ENCODE data around the gene KCNIP2.
A peak's percentile ranks its signal among the peaks of the same experiment; 100 is the strongest.

The KCNIP2 gene

DNA sequence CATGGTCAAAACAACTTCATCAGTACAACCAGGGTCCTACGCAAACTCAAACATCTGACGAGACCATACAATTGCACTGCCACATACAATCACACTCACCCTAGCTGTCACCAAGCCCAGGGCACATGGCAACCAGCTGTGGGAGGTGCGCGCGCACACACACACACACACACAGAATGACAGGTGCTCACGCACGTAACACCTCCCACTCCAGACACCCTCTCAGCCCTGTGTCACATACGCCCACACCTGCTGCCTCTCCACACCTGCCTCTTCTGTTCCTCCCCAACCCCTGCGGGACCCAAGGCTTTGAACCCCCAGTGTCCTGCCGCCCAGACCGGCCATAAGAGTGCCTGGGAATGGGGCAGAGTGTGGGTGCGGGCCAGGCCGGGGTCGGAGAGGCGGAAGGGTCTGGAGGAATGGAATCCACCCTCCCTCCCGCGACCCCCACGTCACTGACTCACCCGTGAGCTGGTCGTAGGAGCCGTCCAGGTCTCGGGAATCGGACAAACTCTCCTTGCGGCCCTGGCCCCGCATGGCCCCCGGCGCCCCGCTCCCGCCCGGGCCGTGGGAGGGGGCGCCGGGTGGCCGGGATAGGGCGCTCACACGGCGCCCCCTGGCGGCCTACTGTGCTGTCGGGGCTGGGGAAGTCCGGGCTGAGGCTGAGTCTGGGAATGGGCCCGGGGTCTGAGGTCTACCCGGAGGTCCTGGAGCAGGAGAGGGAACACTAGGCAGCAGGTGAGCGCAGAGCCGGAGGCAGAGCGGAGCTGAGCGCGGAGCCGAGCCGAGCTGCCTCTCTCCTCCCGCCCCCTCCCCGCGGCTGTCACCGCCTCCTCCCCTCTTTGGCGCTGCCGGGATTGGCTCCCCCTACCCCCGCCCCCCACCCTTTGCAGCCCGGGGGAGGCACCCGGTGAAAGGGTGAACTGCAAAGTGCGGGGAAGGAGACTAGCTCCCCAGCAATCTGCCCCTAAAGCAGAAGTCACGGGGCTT, at the start of gene KCNIP2:
Gene KCNIP2, minus strand, starts transcription at position 769 of the 990 bp plus-strand sequence. Its CDS starts 232 bp downstream, at position 537.
- FAIRE-seq = no peak

DNA sequence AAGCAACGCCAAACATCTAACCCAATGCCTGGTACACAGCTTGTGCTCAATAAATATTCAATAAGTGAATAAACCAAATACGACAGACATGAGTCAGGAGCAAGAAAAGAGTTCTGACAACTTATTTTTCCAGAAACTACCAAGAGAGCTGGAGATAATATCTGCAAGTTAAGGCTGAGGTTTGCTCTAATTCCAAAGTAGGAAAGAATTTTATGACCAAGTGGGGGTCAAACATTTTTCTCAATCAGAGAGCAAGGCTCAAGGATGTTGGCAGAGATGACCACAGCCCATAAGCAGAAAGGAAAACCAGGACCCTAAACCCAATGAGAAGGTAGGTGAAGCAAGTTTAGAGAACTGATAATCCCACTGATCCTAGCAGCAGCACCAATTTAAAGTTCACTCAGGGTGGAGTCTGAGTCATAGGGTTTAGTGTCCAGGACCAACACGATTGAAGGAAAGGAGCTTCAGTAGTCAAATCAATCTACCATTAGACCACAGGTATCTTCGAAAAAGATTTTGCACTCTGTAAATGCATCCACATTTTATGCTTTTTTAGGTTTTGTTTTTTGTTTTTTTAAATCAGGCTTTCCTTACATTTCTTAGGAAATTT, 49.3 kb upstream of the KCNIP2 start:
- peak; percentile 53 for FAIRE-seq

DNA sequence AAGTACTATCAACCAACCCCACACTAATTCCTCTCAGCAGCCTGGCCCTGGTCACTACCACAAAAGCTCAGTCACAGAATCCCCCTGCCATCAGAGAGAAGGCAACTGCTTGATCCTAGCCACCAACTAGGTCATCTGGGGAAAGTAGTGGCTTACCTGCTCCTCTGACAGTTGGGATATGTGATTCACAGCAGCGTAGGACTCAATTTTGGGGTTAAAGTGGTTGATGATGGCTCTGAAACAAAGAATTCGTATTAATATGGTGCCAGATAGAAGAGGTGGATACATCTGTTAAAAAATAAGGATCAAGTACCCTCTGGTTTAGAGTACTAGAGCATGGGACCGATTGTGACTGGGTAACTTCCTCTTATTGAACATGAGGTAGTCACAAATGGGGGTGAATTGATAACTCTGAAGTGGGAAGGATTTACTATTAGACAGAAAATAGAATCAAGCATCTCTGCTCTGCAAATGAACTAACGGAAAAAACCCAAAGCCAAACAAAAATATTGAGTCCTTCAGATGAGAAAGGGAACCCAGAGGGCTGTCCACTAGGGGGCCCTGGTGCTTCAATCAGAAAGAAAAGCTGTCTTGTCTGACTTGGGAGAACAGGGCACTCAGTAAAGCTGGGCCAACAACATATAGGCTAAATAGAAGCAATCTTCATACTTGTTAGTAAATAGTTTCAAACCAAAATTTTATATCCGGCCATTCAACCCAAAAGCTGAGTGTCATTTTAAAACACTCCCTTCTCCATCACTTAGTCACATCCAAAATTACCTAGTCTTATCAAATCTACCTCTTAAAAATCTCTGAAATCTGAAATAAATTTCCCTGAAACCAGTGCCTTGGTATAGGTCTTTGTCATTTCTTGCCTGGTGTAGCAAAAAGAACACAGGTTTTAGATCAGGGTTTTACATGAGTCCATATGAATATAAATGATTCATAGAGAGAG, 45.9 kb upstream of the KCNIP2 start:
- FAIRE-seq = peak; percentile 96

DNA sequence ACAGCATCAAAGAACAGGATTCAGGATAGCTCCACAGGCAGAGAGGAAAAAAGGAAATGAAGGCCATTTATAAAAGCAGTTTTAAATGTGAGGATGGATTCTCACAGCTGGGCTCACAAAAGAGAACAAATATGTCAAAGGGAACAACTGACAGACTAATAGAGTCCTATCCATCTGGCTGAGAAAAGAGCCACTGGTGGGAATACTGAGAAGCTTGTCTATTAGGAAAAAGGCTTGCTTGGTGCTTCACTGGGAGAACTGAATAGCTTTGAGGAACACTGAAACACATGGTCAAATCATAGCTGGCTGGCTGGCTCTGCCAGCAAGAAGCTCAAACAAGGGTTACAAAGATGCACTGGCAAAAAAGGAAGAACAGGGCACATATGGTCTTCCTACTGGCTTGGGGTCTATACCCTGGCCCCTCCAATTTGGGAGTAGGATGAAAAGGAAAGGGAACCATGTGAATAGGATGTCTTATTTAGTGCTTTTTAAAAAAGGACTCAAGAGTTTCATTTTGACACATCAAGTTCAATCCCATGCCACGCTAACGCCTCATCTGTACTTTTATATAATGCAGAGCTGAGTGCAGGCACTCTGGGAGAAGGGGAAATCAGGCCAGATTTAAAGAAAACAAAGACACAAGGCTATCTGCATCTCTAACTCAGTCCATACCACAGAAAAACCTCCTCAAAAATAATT, 44.8 kb upstream of the KCNIP2 start:
- FAIRE-seq = no peak

DNA sequence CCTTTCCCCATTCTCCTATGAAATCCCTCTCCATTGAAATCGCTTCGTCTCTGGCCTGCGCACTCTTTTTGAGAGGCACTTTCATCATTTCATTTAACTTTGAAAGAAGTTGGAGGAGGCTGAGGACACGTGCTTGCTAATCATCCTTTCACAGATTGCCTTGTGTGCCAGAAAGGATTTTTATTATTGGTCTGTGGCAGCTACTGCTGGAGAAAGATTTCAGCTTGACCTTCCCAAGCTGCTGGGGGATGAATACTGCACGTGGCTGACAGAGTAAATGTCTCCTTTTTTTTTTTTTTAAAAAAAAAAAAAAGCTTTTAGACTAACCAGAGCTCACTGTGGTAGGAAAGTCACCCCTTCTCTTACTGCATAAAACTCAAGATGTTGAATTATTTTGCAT, 44.2 kb upstream of the KCNIP2 start:
- no peak for FAIRE-seq

DNA sequence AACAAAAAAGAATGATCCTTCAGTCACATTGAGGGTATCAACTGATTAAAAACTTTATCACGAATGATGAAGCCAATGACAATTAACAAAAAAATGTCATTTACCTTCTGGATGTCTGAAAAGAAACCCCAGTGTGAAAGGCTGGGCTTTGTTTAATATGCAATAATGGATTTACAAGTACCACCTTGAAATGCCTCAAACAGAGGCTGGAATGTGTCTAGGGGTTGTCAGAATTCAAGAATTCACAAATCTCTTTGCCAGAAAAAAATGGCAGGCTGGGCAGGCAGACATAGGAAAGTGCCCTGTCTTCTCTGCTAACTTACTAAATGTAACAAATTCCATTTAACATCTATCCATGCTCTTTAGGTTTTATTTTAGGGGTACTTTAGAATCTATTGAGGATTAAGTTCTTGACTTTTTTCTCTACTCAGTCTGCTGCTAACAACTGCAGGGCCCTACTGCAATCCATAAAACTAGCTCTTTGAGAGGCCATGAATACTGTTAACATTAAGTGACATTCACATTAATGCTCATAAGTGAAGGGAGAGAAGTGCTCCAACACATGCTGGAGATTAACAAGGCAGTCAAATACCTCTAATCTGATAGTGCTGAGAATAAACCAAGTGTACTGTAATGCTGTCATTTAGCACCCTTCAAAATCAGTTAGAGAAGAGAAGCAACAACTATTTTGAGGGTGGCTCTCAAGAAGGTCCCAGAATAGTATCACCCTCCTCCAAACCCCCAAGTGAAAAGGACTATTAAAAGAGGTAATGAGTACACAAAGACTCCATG, 43.1 kb upstream of the KCNIP2 start:
- FAIRE-seq = no peak

DNA sequence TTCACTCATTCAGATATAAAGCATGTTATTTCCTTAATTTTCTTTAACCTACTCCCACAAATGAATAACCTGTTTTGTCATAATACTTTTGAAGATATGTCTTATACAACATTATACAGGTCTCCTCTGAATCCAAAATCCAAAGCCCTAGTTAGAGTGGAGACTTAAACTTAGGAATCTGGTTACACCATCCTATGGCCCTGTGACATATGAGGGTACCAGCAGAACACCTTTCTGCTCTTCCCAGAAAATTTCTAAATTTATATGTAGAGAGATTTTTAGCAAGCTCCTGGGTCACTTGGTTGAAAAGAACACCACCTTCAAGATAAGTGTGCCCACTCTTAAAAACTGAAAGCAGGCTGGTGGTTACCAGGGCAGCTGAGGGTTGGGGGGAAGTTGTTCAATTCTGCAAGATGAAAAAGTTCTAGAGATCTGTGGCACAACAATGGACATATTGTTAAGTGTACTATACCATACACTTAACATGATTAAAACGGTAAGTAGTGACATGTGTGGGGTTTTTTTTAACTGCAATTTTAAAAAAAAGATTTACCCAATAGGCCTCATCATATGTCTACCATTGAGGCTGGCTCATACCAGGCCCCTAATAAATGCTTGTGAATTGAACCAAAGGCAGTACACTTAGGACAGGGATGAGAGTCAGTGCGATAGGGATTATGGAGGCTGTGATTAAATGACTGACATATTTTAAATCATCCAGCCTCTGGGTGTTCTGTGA, 37.6 kb upstream of the KCNIP2 start:
- FAIRE-seq = no peak

DNA sequence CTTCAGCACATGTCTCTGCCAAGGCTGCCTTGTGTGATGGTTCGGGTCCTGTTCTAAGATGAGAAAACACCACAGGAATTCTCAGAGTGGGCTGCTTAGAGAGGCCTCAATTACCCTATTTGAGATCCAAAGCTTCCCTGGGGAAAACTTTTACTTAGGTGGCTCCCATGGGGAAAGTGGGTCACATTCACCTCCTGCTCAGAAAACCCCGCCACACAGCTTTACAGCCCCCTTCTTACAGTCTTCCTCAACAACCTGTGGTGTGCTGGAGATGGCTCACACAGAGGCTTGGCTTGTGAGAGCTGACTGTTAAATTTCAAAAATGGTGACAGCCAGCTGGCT, 36.6 kb upstream of the KCNIP2 start:
- no peak for FAIRE-seq

DNA sequence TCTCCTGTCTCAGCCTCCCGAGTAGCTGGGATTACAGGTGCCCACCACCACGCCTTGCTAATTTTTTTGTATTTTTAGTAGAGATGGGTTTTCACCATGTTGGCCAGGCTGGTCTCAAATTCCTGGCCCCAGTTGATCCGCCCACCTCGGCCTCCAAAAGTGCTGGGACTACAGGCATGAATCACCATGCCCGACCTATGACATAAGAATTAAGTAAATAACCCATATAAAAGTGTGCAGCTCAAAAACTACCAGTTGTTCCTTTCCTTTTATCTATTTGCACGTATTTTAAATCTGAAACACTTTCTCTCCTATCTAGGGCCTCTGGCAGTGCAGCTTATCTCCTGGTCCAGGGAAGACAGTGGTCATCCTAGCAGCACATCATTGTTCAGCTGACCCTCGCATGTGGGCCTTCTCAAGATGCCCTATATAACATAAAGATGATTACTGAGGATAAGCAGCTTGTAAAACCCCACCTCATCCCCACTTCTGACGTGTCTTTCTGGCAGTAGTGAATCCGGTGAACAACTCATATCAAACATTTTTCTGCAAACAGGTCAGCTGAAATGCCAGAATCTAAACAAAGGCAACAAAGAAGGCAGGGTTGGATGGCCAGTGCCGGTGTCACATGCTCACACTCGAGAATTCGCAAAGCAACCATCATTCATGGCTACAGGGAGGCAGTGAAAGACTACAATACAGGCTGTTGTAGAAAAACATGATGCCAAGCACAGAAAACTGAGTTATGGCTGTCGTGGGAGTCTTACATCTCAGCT, 36.0 kb upstream of the KCNIP2 start:
- no peak for FAIRE-seq

DNA sequence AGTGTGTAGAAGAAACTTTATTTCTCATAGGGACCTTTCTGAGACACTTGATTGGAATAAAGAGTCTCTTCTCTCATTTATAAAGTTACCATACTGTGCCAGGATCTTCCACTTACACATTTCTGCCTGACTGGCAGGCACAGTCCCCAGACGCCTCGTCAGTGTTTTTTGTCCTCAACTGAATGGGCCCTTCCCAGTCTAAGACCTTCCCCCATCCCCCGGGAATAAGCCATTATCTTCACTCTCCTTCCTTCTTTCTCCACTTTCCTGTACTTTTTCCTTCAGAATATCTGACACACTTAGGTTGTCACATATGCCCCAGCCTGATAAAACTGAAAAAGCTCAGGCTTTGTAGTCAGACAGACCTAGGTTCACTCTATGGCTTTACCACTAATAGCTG, 35.3 kb upstream of the KCNIP2 start:
- no peak for FAIRE-seq

DNA sequence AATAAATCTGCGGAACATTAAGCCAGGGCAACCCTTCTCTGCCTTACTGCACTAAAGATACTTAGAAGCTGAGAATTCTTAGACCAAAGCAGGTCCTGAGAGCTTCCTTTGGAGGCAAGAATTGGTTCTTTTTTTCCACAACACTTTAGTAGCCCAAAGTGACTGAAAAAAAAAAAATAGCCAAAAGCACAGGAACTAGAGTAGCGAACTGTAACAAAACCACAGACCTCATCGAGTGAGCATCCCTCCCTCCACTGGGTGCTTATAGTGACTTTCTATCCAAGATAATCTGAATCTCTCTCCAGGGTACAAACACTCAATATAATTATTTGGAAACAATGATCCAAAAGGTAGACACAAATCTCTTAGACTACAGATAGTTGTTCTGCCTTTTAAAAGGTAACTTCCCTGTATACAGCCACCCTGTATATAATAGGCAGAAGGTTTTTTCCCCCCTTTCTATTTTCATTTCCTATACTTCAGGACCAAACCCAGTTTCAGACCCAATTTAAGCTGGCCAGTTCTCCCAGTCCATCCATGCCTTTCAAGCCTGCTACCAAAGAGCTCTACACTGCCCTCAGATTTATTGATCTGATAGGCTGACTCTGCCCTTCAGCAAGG, 31.6 kb upstream of the KCNIP2 start:
- FAIRE-seq = no peak

DNA sequence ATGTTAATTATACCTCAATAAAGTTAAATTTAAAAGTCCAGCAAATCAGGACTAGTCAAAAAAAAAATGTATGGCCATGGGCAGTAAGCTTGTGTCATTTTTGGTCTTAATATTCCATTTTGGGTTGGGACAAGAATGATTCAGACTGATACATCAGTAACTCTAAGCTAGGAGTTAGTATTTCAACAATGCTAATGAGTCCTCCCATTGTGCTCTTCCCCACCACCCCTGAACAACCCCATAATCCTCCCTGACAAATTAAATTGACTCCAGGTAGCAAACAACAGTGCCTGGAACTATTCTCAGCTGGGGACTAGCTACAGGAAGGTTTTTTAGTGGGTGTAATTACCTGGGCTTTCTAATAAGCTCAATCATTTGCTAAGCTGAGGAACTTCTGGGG, 30.7 kb upstream of the KCNIP2 start:
- no peak for FAIRE-seq

DNA sequence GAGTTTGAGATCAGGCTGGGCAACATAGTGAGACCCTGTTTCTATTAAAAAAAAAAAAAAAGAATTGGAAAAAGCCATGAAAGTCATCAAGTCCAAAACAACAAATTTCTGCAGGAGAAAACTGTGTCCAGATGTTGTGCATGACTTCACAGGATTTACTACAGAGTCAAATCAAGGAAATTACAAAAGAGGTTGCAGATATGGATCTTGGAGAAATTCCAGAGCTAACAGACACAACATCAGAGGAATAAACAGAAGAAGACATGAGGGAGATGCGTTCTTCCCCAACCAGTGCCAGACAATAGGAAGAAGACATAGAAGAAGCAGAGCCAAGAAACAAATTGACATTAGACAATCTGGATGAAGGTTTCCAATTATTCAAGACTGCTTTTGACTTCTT, 24.3 kb upstream of the KCNIP2 start:
- FAIRE-seq = no peak

DNA sequence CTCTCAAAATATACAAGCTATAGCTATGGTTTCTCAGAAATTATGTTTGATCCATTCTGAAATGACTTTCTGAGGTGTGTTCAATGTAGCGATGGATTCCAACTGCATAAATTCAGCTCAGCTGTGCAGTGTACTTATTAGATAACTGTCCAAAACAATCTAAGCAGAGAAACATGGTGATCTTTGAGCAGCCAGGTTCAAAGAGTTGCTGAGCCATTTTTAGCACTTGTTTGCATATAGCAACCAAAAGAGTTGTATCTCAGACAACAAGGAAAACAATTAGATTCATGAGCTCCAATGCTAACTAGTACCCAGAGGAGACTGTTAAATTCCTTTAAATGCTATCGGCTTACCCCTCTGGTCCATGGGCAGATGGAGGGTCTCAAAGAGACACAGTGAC, 15.9 kb upstream of the KCNIP2 start:
- FAIRE-seq = no peak

DNA sequence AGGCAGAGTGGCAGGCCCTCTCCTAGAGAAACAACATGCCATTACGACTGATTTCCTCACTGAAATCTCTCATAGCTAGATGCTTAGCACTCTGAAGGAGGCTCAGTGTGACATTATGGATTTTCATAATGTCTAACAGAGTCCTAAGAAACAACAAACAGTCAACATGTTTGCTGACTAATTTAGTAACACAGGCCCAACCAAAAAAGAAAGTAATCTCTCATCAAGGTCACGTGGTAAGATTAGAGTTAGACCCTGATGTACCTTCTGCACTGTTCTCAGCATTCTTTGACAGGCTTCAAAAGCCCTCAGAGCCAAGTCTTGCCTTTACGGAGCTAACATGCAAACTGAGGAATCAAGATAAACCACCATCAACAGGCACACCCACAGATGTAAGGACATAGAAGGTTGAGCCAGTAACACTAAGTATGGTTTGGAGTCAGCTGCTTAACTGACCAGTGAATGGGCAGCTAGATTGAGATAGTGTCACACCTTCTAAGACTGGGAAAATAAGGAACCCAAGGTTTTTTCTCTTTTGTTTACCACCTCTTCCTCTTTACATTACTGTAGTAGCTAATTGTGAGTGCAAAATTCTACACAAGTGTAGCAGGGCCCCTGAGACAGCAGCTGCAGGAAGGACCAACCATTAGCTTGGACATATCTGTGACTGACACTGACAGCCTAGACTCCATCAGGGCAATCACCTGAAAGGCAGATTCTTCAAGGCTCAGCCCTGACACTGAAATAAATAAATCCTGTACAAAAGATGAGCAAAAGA, 15.3 kb upstream of the KCNIP2 start:
- FAIRE-seq = no peak

DNA sequence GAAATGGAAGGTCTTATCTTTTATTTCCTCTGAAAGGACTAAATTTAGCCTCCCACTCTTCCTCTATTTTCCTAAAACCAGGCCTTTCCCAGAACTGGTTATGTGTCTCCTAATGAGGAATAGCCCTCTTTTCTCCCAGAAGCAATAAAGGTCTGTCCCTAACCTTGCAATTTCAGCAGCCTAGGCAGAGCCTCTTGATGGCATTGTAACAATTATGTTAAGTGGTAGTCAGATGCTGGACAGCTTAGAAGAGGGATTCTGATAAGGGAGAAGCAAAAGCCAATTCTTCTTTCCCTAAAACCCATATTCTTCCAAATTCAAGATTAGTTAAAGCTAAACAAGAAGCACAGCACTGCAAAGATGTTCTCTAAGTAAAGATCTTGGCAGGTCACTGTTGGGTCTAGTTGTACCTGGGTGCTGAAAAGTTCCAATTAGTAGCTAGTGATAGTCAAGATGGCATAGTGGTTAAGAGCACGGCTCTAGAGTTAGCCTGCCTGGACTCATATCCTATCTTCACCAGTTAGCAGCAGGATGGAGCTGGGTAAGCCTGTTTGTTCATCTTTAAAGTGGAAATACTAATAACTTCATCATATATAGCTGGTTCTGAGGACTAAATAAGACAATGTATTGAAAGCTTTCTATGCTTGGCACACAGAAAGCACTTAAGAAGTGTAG, 14.3 kb upstream of the KCNIP2 start:
- FAIRE-seq = no peak

DNA sequence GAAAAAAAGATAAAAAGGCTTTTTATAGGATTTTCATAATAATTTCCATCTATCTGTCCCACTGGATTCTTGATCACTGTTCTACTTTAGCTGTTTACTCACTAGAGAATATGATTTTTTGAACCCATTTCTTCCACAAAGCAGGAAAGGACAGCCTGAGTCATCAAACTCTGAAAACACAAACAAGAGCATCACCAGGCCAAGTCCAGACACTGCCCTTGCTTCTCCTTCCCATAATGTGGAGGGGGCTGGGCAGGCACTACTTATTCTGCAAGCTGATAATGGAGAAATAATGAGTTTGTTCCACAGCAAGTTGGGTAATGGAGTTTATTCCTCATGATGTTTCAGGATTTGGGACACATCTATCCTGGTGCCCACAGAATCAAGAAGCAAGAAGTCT, 13.0 kb upstream of the KCNIP2 start:
- no peak for FAIRE-seq

DNA sequence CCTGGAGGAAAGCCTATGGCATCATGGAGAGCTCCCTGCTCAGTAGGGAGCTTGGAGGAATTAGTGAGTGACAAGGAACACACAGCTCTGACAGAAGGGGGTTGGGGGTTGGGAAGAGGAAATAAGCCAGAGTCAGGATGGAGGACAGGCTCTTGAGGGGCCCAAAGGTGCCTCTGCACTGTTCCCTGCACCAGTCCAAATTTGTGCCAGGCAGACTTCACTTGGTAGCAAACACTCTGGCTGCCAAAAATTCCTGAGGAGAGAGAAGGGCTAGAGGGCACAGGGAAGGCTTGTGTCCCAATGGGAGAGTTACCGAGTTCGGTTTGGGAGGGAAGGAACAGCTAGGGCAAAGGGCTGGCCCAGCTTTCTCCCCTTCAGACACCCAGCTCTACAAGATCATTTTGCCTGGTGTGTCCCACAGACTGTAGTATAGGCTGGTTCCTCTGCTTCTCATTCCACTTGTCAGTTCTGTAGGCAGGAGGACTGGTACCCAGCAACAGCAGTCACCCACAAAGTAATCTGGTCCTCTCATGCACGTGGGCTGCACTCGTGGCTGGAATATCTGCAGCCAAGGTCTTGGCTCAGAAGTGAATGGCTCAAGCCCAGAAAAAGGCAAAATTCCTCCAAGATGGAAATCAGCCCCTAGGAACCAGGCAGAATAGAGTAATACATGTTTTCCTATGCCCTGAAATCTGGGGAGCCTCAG, 8.0 kb upstream of the KCNIP2 start:
- no peak for FAIRE-seq
